ENCODE data around the gene CRYBA1.
A peak's percentile ranks its signal among the peaks of the same experiment; 100 is the strongest.
"Not testable (repeated sequence)": the region's sequence is repeated elsewhere in the genome, so short reads cannot be mapped to it uniquely, and the experiment has no call there.

CRYBA1 gene

GRCh38 chr17:29246628-29247027 is at the start of gene CRYBA1:
Gene CRYBA1 (plus strand): TSS chr17:29246859. CDS start chr17:29246864, 5 bp downstream.
- no peak for ATAC-seq
- peak within 1 kb of the TSS; percentile 48 for H3K27ac Mint-ChIP-seq
- no peaks in the 10 kb centered on the region for H3K4me1 Mint-ChIP-seq
- no peak within 1 kb of the TSS for H3K4me3 Mint-ChIP-seq
- H3K9me3 Mint-ChIP-seq = no peaks in the 10 kb centered on the region
- no peaks in the 10 kb centered on the region for H3K36me3 Mint-ChIP-seq
- DNase-seq (ENCODE audit: low spot score in 2 of 2) = no peak

- Mint-ChIP-seq H3K27ac (no peak overlapping the region), H3K4me1 (no peaks in the 10 kb centered on the region), H3K4me3 (no peak overlapping the region), H3K36me3 (no peaks in the 10 kb centered on the region), H3K9me3 (no peaks in the 10 kb centered on the region)
- no peak for ATAC-seq
- no peak for DNase-seq (ENCODE audit: low spot score in 2 of 2)
Measured at GRCh38 chr17:29197516-29198272, 49.0 kb upstream of the CRYBA1 start.

GRCh38 chr17:29204068-29204804 is 42.4 kb upstream of the CRYBA1 start:
- not testable (repeated sequence) for H3K4me1 Mint-ChIP-seq; H3K4me3 Mint-ChIP-seq; DNase-seq (ENCODE audit: low spot score in 2 of 2); H3K27ac Mint-ChIP-seq; H3K36me3 Mint-ChIP-seq; H3K9me3 Mint-ChIP-seq
- peak; percentile 34 for ATAC-seq

- no peak overlapping the region for H3K4me3 Mint-ChIP-seq
- ATAC-seq (no peak), DNase-seq (ENCODE audit: low spot score in 2 of 2) (no peak)
- no peak overlapping the region for H3K27ac Mint-ChIP-seq
- no peaks in the 10 kb centered on the region for H3K36me3 Mint-ChIP-seq
- H3K4me1 Mint-ChIP-seq = no peaks in the 10 kb centered on the region
- no peaks in the 10 kb centered on the region for H3K9me3 Mint-ChIP-seq
Measured at GRCh38 chr17:29205047-29205446, 41.6 kb upstream of the CRYBA1 start.

- ATAC-seq (no peak), DNase-seq (ENCODE audit: low spot score in 2 of 2) (no peak)
- Mint-ChIP-seq H3K9me3 (no peaks in the 10 kb centered on the region), H3K4me3 (no peak overlapping the region), H3K36me3 (no peaks in the 10 kb centered on the region), H3K27ac (no peak overlapping the region), H3K4me1 (no peaks in the 10 kb centered on the region)
Measured at GRCh38 chr17:29207975-29208374, 38.7 kb upstream of the CRYBA1 start.

- H3K9me3 Mint-ChIP-seq = no peaks in the 10 kb centered on the region
- H3K27ac Mint-ChIP-seq = no peak overlapping the region
- no peak overlapping the region for H3K4me3 Mint-ChIP-seq
- H3K36me3 Mint-ChIP-seq = no peaks in the 10 kb centered on the region
- H3K4me1 Mint-ChIP-seq = no peaks in the 10 kb centered on the region
- ATAC-seq (no peak), DNase-seq (ENCODE audit: low spot score in 2 of 2) (no peak)
Measured at GRCh38 chr17:29209073-29209472, 37.6 kb upstream of the CRYBA1 start.

- no peaks in the 10 kb centered on the region for H3K36me3 Mint-ChIP-seq
- DNase-seq (ENCODE audit: low spot score in 2 of 2) (no peak), ATAC-seq (no peak)
- no peaks in the 10 kb centered on the region for H3K4me1 Mint-ChIP-seq
- H3K4me3 Mint-ChIP-seq = no peak overlapping the region
- H3K9me3 Mint-ChIP-seq = no peaks in the 10 kb centered on the region
- no peak overlapping the region for H3K27ac Mint-ChIP-seq
Measured at GRCh38 chr17:29210879-29211278, 35.8 kb upstream of the CRYBA1 start.

GRCh38 chr17:29212094-29212631 is 34.5 kb upstream of the CRYBA1 start:
- Mint-ChIP-seq H3K4me3 (no peak overlapping the region), H3K36me3 (no peaks in the 10 kb centered on the region), H3K4me1 (no peaks in the 10 kb centered on the region), H3K27ac (no peak overlapping the region), H3K9me3 (no peaks in the 10 kb centered on the region)
- no peak for ATAC-seq
- DNase-seq (ENCODE audit: low spot score in 2 of 2) = no peak

- H3K4me1 Mint-ChIP-seq = no peaks in the 10 kb centered on the region
- DNase-seq (ENCODE audit: low spot score in 2 of 2) = no peak
- H3K27ac Mint-ChIP-seq = no peak overlapping the region
- H3K36me3 Mint-ChIP-seq = no peaks in the 10 kb centered on the region
- H3K9me3 Mint-ChIP-seq = no peaks in the 10 kb centered on the region
- no peak for ATAC-seq
- no peak overlapping the region for H3K4me3 Mint-ChIP-seq
Measured at GRCh38 chr17:29212681-29213121, 34.0 kb upstream of the CRYBA1 start.

GRCh38 chr17:29214215-29215146 is 32.2 kb upstream of the CRYBA1 start:
- ATAC-seq (no peak), DNase-seq (ENCODE audit: low spot score in 2 of 2) (no peak)
- no peak overlapping the region for H3K27ac Mint-ChIP-seq
- H3K4me1 Mint-ChIP-seq = peaks cover 3% of the 10 kb centered on the region
- no peaks in the 10 kb centered on the region for H3K36me3 Mint-ChIP-seq
- H3K9me3 Mint-ChIP-seq = no peaks in the 10 kb centered on the region
- no peak overlapping the region for H3K4me3 Mint-ChIP-seq

GRCh38 chr17:29215174-29215573 is 31.5 kb upstream of the CRYBA1 start:
- no peak for DNase-seq (ENCODE audit: low spot score in 2 of 2)
- no peak for ATAC-seq
- Mint-ChIP-seq H3K4me1 (peaks cover 6% of the 10 kb centered on the region), H3K9me3 (no peaks in the 10 kb centered on the region), H3K36me3 (no peaks in the 10 kb centered on the region), H3K4me3 (no peak overlapping the region), H3K27ac (no peak overlapping the region)

GRCh38 chr17:29215717-29216116 is 30.9 kb upstream of the CRYBA1 start:
- DNase-seq (ENCODE audit: low spot score in 2 of 2) (no peak), ATAC-seq (no peak)
- Mint-ChIP-seq H3K27ac (no peak overlapping the region), H3K9me3 (no peaks in the 10 kb centered on the region), H3K4me1 (peaks cover 6% of the 10 kb centered on the region), H3K4me3 (no peak overlapping the region), H3K36me3 (no peaks in the 10 kb centered on the region)

- H3K9me3 Mint-ChIP-seq = no peaks in the 10 kb centered on the region
- DNase-seq (ENCODE audit: low spot score in 2 of 2) (no peak), ATAC-seq (no peak)
- no peak overlapping the region for H3K4me3 Mint-ChIP-seq
- H3K4me1 Mint-ChIP-seq = peaks cover 6% of the 10 kb centered on the region
- H3K27ac Mint-ChIP-seq = no peak overlapping the region
- H3K36me3 Mint-ChIP-seq = no peaks in the 10 kb centered on the region
Measured at GRCh38 chr17:29216181-29216580, 30.5 kb upstream of the CRYBA1 start.

- no peaks in the 10 kb centered on the region for H3K36me3 Mint-ChIP-seq
- H3K4me3 Mint-ChIP-seq = no peak overlapping the region
- no peak for DNase-seq (ENCODE audit: low spot score in 2 of 2)
Measured at GRCh38 chr17:29216856-29217255, 29.8 kb upstream of the CRYBA1 start.

More at GRCh38 chr17:29216856-29217255, 29.8 kb upstream of the CRYBA1 start:
- no peaks in the 10 kb centered on the region for H3K9me3 Mint-ChIP-seq
- no peak for ATAC-seq
- H3K4me1 Mint-ChIP-seq = peaks cover 6% of the 10 kb centered on the region
- no peak overlapping the region for H3K27ac Mint-ChIP-seq

All from stimulated activated effector memory CD8-positive, alpha-beta T cell treated with anti-CD3 and anti-CD28 coated beads, Interleukin-12 subunit alpha, Interleukin-12 subunit beta, amount 100 ng/mL, for 72 hours (primary cell).